ENCODE results near the gene DGKB. TPM values are rescaled to one million over a fixed set of nuclear protein-coding genes. Genes with fewer than 3 reads are reported as not detected.

The DGKB gene
- total and polyA plus RNA-seq, 8 donors = 0.16 to 1.3 (median 0.40) TPM

GRCh38 chr7:14228341-14228740 lies 674.2 kb downstream of the DGKB start:
- Histone ChIP-seq H3K27me3 (no peaks in the 10 kb centered on the region), H3K4me3 (no peak overlapping the region), H3K9me3 (no peaks in the 10 kb centered on the region), H3K4me1 (no peaks in the 10 kb centered on the region), H3K36me3 (no peaks in the 10 kb centered on the region), H3K27ac (no peak overlapping the region)
- no peak for FAIRE-seq
- 93 to 95% methylated on average over 4 of the region's 4 CpGs for WGBS, 2 donors
- ATAC-seq = no peak
- TF ChIP-seq, protein P1, sequence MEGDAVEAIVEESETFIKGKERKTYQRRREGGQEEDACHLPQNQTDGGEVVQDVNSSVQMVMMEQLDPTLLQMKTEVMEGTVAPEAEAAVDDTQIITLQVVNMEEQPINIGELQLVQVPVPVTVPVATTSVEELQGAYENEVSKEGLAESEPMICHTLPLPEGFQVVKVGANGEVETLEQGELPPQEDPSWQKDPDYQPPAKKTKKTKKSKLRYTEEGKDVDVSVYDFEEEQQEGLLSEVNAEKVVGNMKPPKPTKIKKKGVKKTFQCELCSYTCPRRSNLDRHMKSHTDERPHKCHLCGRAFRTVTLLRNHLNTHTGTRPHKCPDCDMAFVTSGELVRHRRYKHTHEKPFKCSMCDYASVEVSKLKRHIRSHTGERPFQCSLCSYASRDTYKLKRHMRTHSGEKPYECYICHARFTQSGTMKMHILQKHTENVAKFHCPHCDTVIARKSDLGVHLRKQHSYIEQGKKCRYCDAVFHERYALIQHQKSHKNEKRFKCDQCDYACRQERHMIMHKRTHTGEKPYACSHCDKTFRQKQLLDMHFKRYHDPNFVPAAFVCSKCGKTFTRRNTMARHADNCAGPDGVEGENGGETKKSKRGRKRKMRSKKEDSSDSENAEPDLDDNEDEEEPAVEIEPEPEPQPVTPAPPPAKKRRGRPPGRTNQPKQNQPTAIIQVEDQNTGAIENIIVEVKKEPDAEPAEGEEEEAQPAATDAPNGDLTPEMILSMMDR (IDR thresholded peaks at IDR 0.05) = no peak
- DNase-seq = no peak
- intact Hi-C loops (cut with DNase I) = no loop called here

DNA sequence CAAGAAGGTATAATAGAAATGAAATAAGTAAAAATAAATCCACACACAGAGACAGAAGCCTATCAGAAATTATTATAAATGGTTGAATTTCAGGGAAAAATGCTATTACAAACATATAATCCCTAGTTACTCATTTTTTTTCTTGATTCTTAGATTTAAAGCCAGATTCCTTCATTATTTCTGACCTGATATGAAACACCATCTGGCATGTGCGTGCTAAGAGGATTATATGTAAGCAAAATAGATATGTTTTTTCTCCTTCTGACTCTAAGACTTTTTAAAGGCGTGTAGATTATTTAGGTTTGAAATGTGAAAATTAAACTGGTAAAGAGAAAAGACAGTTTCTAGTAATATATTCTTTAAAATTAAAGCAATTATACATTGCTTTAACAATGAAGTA lies 676.4 kb downstream of the DGKB start:
- FAIRE-seq (no peak), ATAC-seq (no peak), DNase-seq (no peak)
- Histone ChIP-seq H3K4me1 (no peaks in the 10 kb centered on the region), H3K9me3 (no peaks in the 10 kb centered on the region), H3K27me3 (no peaks in the 10 kb centered on the region), H3K36me3 (no peaks in the 10 kb centered on the region), H3K27ac (no peak overlapping the region), H3K4me3 (no peak overlapping the region)
- TF ChIP-seq, protein P1 (IDR thresholded peaks at IDR 0.05) = no peak
- intact Hi-C loops (cut with DNase I) = no loop called here
- 85 to 92% methylated on average over 2 of the region's 2 CpGs for WGBS, 2 donors

DNA sequence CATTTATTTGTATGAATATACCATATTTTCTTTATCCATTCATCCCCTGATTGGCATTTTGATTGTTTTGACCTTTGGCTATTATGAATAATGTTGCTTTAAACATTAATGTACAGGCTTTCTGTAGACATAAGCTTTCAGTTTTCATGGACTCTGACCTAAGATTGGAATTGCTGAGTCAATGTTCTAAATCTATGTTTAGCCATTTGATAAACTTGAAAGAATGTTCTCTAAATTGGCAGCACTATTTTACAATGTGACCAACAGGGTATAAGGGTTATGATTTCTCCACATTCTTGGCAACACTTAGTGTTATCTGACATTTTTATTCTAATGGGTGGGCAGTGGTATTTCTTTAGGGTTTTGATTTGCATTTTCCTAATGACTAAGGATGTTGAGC lies 683.4 kb downstream of the DGKB start:
- TF ChIP-seq, protein P1 (IDR thresholded peaks at IDR 0.05) = no peak
- intact Hi-C loops (cut with DNase I) = no loop called here
- ATAC-seq = peak in 2 of 4 donors; percentile 14 to 26
- DNase-seq = no peak
- no peaks in the 10 kb centered on the region for H3K36me3 ChIP-seq
- H3K4me1 ChIP-seq = peaks cover 0 to 5% (median 0%) of the 10 kb centered on the region in 3 donors
- FAIRE-seq = no peak
- H3K9me3 ChIP-seq = no peaks in the 10 kb centered on the region
- H3K4me3 ChIP-seq = no peak overlapping the region
- H3K27ac ChIP-seq = no peak overlapping the region
- H3K27me3 ChIP-seq = no peaks in the 10 kb centered on the region

- intact Hi-C loops (cut with DNase I) = no loop called here
- TF ChIP-seq, protein P1 (IDR thresholded peaks at IDR 0.05) = no peak
- WGBS, 2 donors = 79 to 93% methylated on average over 1 of the region's 1 CpG
- Histone ChIP-seq H3K27ac (no peak overlapping the region), H3K36me3 (no peaks in the 10 kb centered on the region), H3K4me1 (peaks cover 0 to 5% (median 0%) of the 10 kb centered on the region in 3 donors), H3K27me3 (no peaks in the 10 kb centered on the region), H3K9me3 (no peaks in the 10 kb centered on the region), H3K4me3 (no peak overlapping the region)
- FAIRE-seq (no peak), DNase-seq (no peak), ATAC-seq (no peak)
Measured at GRCh38 chr7:14218338-14218737, 684.2 kb downstream of the DGKB start.

GRCh38 chr7:14209896-14210484 lies 692.6 kb downstream of the DGKB start:
- H3K9me3 ChIP-seq = no peaks in the 10 kb centered on the region
- WGBS, 2 donors = 40 to 53% methylated on average over 1 of the region's 1 CpG
- no peaks in the 10 kb centered on the region for H3K4me1 ChIP-seq
- FAIRE-seq (no peak), ATAC-seq (no peak), DNase-seq (no peak)
- no peak overlapping the region for H3K4me3 ChIP-seq
- no peaks in the 10 kb centered on the region for H3K27me3 ChIP-seq
- no peaks in the 10 kb centered on the region for H3K36me3 ChIP-seq
- intact Hi-C loops (cut with DNase I) = no loop called here
- no peak overlapping the region for H3K27ac ChIP-seq
- TF ChIP-seq, protein P1 (IDR thresholded peaks at IDR 0.05) = no peak
